ENCODE measurements around the gene UBE2M. TPM values are rescaled to one million over a fixed set of nuclear protein-coding genes. Genes with fewer than 3 reads are reported as not detected.
A peak's percentile ranks its signal among the peaks of the same experiment; 100 is the strongest.

UBE2M gene
- total RNA-seq, 1 donor from 2014 or later = 116 TPM

DNA sequence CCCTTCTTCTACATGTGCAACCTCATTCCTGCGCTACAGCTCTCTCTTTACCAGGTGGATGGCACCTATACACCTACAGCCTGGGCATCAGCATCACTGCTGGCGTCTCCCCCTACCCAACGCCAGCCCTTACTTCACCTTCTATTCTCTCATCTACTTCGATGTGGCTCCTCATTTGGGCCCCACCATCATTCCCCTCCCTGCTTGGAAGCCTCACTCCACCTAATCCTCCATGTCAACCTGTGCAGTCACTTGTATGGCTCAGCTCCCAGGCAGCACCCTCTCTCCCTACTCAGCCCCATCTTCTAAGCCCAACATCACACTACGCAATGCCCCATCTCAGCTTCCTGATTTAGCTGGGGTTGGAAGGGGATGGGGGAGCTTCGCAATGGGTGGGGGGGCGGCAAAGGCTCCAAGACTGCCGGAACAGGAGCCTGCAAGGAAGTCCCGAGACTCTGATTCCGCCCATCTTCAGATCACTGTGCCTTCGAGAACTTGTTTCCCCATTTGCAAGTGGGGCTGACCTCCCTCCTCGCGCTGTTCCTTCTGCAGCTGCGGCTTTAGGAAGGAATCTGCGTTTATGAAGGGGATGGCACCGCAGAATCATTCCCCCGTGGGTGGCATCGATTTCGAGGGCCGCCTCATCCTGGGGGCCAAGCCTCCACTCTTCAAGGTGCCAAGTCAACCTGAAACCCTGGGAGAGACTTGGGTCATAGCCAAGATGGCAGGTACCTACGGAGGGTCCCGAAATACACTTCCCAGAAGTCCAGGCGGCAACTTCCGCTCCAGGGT is 13.8 kb upstream of the UBE2M start:
- Histone ChIP-seq H3K36me3 (peaks cover 31% of the 10 kb centered on the region), H3K9me3 (replicated peaks) (no peaks in the 10 kb centered on the region), H3K27ac (replicated peaks) (peak overlapping the region; percentile 95), H3K4me3 (peak overlapping the region; percentile 80), H3K27me3 (ENCODE audit: low read depth) (no peaks in the 10 kb centered on the region), H3K4me1 (peaks cover 46% of the 10 kb centered on the region)
- TF ChIP-seq CTCF (IDR thresholded peaks at IDR 0.05; ENCODE audit: borderline replicate concordance) = no peak
- DNase-seq = peak; percentile 13
- intact Hi-C loops (cut with micrococcal nuclease) = no loop called here

DNA sequence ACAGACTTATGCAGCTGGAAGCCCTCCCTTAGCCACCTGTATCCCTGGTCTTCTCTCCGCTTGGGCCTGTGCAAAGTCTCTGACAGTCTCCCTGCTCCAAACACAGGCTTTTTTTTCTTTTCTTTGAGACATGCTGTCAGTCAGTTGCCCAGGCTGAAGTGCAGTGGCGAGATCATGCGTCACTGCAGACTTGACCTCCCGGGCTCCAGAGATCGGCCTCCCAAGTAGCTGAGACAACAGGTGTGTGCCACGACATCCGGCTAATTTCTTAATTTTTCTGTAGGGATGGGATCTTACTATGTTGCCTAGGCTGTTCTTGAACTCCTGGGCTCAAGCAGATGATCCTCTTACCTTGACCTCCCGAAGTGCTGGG is 13.2 kb upstream of the UBE2M start:
- Histone ChIP-seq H3K36me3 (peaks cover 36% of the 10 kb centered on the region), H3K27me3 (ENCODE audit: low read depth) (no peaks in the 10 kb centered on the region), H3K4me1 (peaks cover 41% of the 10 kb centered on the region), H3K9me3 (replicated peaks) (no peaks in the 10 kb centered on the region), H3K27ac (replicated peaks) (no peak overlapping the region), H3K4me3 (no peak overlapping the region)
- intact Hi-C loops (cut with micrococcal nuclease) = no loop called here
- no peak for DNase-seq
- TF ChIP-seq CTCF (IDR thresholded peaks at IDR 0.05; ENCODE audit: borderline replicate concordance) = no peak

- DNase-seq = peak; percentile 13
- TF ChIP-seq CTCF (IDR thresholded peaks at IDR 0.05; ENCODE audit: borderline replicate concordance) = no peak
- Histone ChIP-seq H3K4me3 (no peak overlapping the region), H3K4me1 (peaks cover 35% of the 10 kb centered on the region), H3K9me3 (replicated peaks) (no peaks in the 10 kb centered on the region), H3K27me3 (ENCODE audit: low read depth) (no peaks in the 10 kb centered on the region), H3K36me3 (peaks cover 36% of the 10 kb centered on the region), H3K27ac (replicated peaks) (no peak overlapping the region)
- intact Hi-C loops (cut with micrococcal nuclease) = no loop called here
Measured at GRCh38 chr19:58570770-58571574, 12.6 kb upstream of the UBE2M start.

- Histone ChIP-seq H3K9me3 (replicated peaks) (no peaks in the 10 kb centered on the region), H3K27ac (replicated peaks) (no peak overlapping the region), H3K27me3 (ENCODE audit: low read depth) (no peaks in the 10 kb centered on the region), H3K4me1 (peaks cover 29% of the 10 kb centered on the region), H3K4me3 (no peak overlapping the region), H3K36me3 (peaks cover 36% of the 10 kb centered on the region)
- no peak for TF ChIP-seq CTCF (IDR thresholded peaks at IDR 0.05; ENCODE audit: borderline replicate concordance)
- DNase-seq = peak; percentile 12
- intact Hi-C loops (cut with micrococcal nuclease) = no loop called here
Measured at GRCh38 chr19:58569943-58570670, 11.7 kb upstream of the UBE2M start.

- intact Hi-C loops (cut with micrococcal nuclease) = no loop called here
- Histone ChIP-seq H3K36me3 (peaks cover 36% of the 10 kb centered on the region), H3K4me3 (no peak overlapping the region), H3K27me3 (ENCODE audit: low read depth) (no peaks in the 10 kb centered on the region), H3K27ac (replicated peaks) (no peak overlapping the region), H3K4me1 (peaks cover 25% of the 10 kb centered on the region), H3K9me3 (replicated peaks) (no peaks in the 10 kb centered on the region)
- no peak for DNase-seq
- no peak for TF ChIP-seq CTCF (IDR thresholded peaks at IDR 0.05; ENCODE audit: borderline replicate concordance)
Measured at GRCh38 chr19:58569191-58569942, 11.0 kb upstream of the UBE2M start.
